GM19455 (cell line): ENCODE results near the gene RPGRIP1L.
"Not testable (repeated sequence)": the region's sequence is repeated elsewhere in the genome, so short reads cannot be mapped to it uniquely, and the experiment has no call there.

ENCODE experiments used
- ATAC-seq: cut with Tn5 transposase; IDR thresholded peaks from one replicate; pipeline ENCODE4 v1.9.1; 2021; ENCODE audit not compliant: unreplicated experiment

RPGRIP1L gene

GRCh38 chr16:53713403-53714204, 9.9 kb upstream of the RPGRIP1L start:
- ATAC-seq: no peak

GRCh38 chr16:53712065-53712464, 8.4 kb upstream of the RPGRIP1L start:
- ATAC-seq: no peak

GRCh38 chr16:53711390-53711789, 7.7 kb upstream of the RPGRIP1L start:
- ATAC-seq: no peak

- no peak for ATAC-seq
These were observed 4.8 kb upstream of the RPGRIP1L start for GRCh38 chr16:53708490-53708889.

- no peak for ATAC-seq
These were observed 4.0 kb upstream of the RPGRIP1L start for GRCh38 chr16:53707671-53708070.

GRCh38 chr16:53704445-53704813, 770 bp upstream of the RPGRIP1L start:
- no peak for ATAC-seq

GRCh38 chr16:53698271-53698670, 5.4 kb downstream of the RPGRIP1L start:
- not testable (repeated sequence) for ATAC-seq

- no peak for ATAC-seq
These were observed 8.6 kb downstream of the RPGRIP1L start for GRCh38 chr16:53695070-53695469.

- ATAC-seq: no peak
These were observed 10.3 kb downstream of the RPGRIP1L start for GRCh38 chr16:53693320-53693719.

- ATAC-seq: no peak
These were observed 11.5 kb downstream of the RPGRIP1L start for GRCh38 chr16:53692146-53692545.

- ATAC-seq: no peak
These were observed 12.9 kb downstream of the RPGRIP1L start for GRCh38 chr16:53690771-53691170.

- ATAC-seq: no peak
These were observed 14.0 kb downstream of the RPGRIP1L start for GRCh38 chr16:53689636-53690035.

- ATAC-seq: no peak
These were observed 16.9 kb downstream of the RPGRIP1L start for GRCh38 chr16:53686710-53687109.

- not testable (repeated sequence) for ATAC-seq
These were observed 18.3 kb downstream of the RPGRIP1L start for GRCh38 chr16:53685334-53685733.

- ATAC-seq: no peak
These were observed 22.3 kb downstream of the RPGRIP1L start for GRCh38 chr16:53681354-53681753.

GRCh38 chr16:53680756-53681155, 22.9 kb downstream of the RPGRIP1L start:
- ATAC-seq: no peak

GRCh38 chr16:53678756-53679343, 24.8 kb downstream of the RPGRIP1L start:
- ATAC-seq: no peak

- no peak for ATAC-seq
These were observed 25.5 kb downstream of the RPGRIP1L start for GRCh38 chr16:53678155-53678554.

GRCh38 chr16:53673189-53673588, 30.5 kb downstream of the RPGRIP1L start:
- no peak for ATAC-seq

- no peak for ATAC-seq
These were observed 31.2 kb downstream of the RPGRIP1L start for GRCh38 chr16:53672461-53672860.

GRCh38 chr16:53668869-53669268, 34.8 kb downstream of the RPGRIP1L start:
- no peak for ATAC-seq

GRCh38 chr16:53666786-53667415, 36.8 kb downstream of the RPGRIP1L start:
- no peak for ATAC-seq
